AG04449 (cell line): ENCODE measurements around the gene TSEN34.
"Not testable (repeated sequence)": the region's sequence is repeated elsewhere in the genome, so short reads cannot be mapped to it uniquely, and the experiment has no call there.

Experiments
- CTCF ChIA-PET: fragments of 350-600 bp; formaldehyde crosslinking; extraction: SDS; loops from one replicate; lab custom pipeline; 2021; ENCODE audit warnings: antibody characterized with exemption; lab: Yijun Ruan, JAX
- POLR2A ChIA-PET: fragments of 400-600, 350-600 bp; formaldehyde crosslinking; extraction: SDS; loops from one replicate; lab custom pipeline; 2020; ENCODE audit warnings: antibody characterized with exemption, inconsistent platforms; lab: Yijun Ruan, JAX
- DNase-seq: peaks from one replicate; pipeline ENCODE4 v3.0.0-alpha.2; 2010; ENCODE audit warnings: low read depth, low spot score
- H3K4me3 ChIP-seq: 2 replicates; pipeline ENCODE4 v1.5.1; 2011; ENCODE audit warnings: low read depth, mild to moderate bottlenecking, control low read depth, low read length
- TF ChIP-seq, protein P1 (sequence below): IDR thresholded peaks from one replicate; pipeline ENCODE4 v1.5.1; 2011; ENCODE audit warnings: mild to moderate bottlenecking, moderate library complexity, low read length, control low read depth, inconsistent platforms; ENCODE audit not compliant: insufficient read depth; ENCODE audit errors: missing control alignments

The TSEN34 gene

DNA sequence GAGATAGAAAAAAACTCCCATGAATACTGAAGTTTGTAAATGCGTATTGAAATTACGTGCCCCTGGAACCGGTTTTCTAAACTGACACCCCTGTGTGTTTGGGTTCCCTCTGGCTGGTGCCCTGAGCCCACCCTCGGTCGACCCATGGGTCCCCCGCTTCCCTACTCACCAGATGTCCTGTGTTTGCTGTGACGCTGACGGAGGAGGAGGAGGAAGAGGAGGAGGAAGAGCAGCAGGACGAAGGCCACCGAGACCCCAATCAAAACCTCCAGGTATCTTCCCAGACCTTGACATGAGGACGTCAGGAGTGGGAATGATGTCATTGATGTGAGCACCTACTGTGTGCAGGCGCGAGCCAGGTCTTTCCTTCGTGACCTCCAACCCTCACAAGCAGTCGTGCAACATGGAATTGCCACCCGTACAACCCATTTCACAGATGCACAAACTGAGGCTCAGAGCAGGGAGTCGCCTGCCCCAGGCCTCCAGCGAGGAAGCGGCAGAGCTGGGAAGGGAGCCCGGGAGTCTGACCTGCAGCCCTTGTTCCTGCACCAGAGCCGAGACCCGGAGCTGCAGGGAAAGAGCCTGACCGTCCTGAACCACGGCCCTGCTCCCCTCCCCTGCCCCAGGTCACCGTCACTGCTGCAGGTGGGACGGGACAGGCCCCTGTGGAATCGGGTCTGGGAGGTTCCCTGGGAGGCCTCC lies 28.0 kb downstream of the TSEN34 start:
- TF ChIP-seq, protein P1, sequence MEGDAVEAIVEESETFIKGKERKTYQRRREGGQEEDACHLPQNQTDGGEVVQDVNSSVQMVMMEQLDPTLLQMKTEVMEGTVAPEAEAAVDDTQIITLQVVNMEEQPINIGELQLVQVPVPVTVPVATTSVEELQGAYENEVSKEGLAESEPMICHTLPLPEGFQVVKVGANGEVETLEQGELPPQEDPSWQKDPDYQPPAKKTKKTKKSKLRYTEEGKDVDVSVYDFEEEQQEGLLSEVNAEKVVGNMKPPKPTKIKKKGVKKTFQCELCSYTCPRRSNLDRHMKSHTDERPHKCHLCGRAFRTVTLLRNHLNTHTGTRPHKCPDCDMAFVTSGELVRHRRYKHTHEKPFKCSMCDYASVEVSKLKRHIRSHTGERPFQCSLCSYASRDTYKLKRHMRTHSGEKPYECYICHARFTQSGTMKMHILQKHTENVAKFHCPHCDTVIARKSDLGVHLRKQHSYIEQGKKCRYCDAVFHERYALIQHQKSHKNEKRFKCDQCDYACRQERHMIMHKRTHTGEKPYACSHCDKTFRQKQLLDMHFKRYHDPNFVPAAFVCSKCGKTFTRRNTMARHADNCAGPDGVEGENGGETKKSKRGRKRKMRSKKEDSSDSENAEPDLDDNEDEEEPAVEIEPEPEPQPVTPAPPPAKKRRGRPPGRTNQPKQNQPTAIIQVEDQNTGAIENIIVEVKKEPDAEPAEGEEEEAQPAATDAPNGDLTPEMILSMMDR = no peak
- H3K4me3 ChIP-seq = no peak overlapping the region
- CTCF ChIA-PET = no interaction called here
- DNase-seq = no peak
- POLR2A ChIA-PET = no interaction called here

DNA sequence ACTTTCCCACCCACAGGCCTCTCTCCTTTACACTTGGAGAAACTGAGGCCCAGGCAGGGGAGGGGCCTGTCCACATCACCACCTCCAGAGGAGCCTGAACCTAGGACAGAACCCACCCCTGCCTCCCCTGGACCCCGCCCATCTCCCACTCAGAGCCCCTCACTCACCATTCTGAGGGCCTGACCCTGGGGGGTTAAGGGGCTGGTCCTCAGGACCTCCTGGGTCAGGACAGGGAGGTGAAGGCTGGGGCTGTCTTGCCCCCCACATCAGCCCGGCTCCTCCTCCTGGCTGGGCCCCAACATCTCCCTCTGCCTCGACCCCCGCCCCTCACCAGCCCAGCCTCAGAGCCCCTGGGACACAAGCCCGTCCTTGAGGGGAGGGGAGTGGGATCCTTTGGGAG lies 28.6 kb downstream of the TSEN34 start:
- DNase-seq, POLR2A ChIA-PET, H3K4me3 ChIP-seq, CTCF ChIA-PET: not testable (repeated sequence)

DNA sequence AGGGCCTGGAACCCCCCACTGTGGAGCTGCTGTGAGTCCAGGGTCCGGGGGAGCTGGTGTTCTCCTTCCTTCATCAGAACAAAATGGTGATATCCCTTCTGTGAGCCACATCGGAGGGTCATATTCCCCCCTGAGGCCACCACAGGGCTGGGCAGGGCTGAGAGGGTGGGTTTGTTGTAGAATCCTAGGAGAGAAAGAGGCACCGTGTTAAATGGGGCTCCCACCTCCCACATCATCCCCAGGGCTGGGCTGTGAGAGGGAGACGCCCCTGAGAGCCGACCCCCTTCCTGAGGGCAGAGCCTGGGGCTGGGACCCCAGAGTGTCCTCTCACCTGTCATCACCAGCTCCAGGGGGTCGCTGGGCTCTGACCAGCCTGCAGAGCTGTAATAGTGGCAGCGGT lies 30.8 kb downstream of the TSEN34 start:
- DNase-seq, POLR2A ChIA-PET, CTCF ChIA-PET, H3K4me3 ChIP-seq: not testable (repeated sequence)

DNA sequence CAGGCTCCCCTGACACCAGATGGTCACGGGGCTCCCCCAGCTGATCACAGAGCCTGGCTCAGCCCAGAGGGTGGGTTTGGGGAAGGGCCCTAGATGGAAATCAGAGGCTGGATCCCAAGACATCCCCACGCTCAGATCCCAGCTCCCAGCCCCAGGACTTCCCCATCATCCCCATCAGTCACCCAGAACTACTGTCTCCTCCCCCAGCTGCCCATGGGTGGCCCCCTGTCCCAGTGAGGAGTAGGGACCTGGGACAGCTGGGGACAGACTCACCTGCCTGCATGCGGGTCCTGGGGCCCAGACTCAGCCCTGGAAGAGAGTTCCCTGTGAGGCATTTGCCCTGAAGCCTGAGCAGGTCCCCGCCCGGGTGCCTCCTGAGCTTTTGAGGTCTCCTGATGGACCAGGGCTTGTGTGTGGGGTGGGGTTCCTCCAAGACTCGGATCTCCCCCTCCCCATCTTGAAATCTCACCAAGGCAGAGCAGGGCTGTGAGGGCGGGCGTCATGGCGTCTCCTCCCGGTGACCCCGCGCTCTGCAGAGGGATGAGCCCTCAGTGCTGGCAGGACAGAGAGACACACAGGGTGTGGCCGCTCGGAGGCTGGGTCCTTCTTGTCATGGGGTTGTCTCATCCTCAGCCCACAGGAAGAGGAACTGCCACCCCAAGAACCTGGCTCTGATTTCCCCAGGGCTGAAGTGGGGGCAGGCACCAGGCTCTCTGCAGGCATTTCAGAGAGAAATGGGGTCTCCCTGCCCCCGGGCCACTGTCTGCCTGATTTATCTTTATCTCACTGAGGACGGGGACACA lies 31.6 kb downstream of the TSEN34 start, which contains the start of gene LILRB3:
Gene LILRB3, minus strand, starts transcription at position 534 of the 803 bp plus-strand sequence. Its CDS starts 31 bp downstream, at position 503.
- POLR2A ChIA-PET, H3K4me3 ChIP-seq, DNase-seq: not testable (repeated sequence)
- CTCF ChIA-PET = interaction anchor here (1.3 to 1.5 kb wide), 2 partner anchors 11 to 54 kb away, joined by 3 read pairs; no protein-coding TSS in a partner anchor

DNA sequence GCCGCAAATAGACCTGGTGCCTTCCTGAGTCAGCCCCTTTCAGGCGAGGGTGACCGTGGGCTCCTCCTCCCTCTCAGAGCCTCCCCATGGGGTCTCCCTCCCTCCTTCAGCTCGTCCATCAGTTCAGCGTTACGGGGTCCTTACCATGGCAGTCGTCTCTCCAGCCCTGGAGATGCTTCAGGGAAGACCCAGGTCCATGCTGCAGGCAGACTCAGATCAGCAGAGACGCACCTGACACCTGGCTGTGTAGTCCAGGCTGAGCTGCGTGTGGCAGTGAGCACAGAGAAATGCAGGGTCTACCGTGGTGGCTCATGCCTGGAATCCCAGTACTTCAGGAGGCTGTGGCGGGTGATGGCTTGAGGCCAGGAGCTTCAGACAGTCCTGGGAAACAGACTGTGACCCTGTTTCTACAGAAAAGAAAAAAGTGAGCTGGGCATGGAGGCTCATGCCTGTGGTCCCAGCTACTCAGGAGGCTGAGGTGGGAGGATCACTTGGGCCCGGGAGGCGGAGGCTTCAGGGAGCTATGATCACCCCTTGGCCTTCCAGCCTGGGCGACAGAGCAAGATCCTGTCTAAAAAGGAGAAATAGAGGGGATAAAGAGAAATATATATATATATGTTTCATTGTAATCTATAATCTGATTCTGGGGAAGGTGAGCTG lies 32.3 kb downstream of the TSEN34 start:
- POLR2A ChIA-PET, H3K4me3 ChIP-seq: not testable (repeated sequence)
- CTCF ChIA-PET = interaction anchor here (1.3 to 1.5 kb wide), 2 partner anchors 11 to 55 kb away, joined by 3 read pairs; no protein-coding TSS in a partner anchor

DNA sequence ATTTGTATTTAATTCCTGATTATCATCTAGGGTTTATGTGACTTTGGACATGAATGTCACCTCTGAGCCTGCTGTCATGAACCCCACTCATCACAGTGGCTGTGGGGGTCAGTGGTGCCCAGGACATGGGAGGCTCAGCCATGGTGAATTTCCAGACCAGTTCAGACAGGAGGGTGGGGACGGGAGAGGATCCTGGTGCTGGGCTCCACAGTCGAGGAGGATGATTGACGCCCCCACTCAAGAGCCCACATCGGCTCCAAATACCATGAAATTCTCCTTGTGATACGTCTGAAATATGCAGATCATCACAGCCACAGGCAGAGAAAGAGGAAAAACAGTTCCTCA lies 32.8 kb downstream of the TSEN34 start:
- POLR2A ChIA-PET, H3K4me3 ChIP-seq, DNase-seq: not testable (repeated sequence)
- CTCF ChIA-PET = interaction anchor here (1.3 to 1.5 kb wide), 2 partner anchors 10 to 55 kb away, joined by 3 read pairs; no protein-coding TSS in a partner anchor

More for the DNA sequence above, 32.3 kb downstream of the TSEN34 start:
- DNase-seq = not testable (repeated sequence)

DNA sequence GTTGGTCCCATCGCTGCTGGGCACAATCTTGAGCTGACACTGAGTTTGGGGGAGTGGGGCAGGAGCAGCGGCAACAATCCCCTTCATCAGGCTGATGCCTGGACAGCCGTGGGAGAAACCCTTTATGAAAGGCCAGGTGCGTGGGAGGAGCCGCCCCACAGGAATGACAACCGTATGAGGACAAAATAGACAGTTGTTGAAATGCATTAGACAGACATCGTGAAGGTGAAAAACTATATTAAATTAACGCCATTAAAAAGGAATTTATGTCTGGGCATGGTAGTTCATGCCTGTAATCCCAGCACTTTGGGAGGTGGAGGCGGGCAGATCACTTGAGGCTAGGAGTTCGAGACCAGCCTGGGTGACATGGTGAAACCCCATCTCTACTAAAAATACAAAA lies 33.5 kb downstream of the TSEN34 start:
- POLR2A ChIA-PET, DNase-seq, H3K4me3 ChIP-seq, CTCF ChIA-PET: not testable (repeated sequence)

DNA sequence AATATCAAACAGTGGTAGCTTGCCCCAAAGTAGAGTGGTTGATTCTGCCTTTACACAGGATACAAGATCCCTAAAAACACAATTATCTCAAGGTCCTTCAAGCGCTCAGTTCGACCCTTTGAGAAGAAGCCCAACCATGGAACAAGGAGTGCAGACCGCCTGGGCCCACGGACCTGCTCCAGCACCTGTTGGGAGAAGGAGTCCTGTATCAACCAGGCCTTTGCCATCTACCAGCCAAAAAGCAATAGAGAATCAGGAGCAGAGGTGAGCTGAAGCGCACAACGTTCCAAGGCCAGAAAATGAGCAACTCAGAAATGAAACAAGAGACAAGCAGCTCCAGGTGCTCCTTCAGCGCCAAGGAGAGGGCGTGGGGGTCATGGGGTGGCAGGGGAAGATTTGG lies 38.0 kb downstream of the TSEN34 start:
- H3K4me3 ChIP-seq = no peak overlapping the region
- ChIA-PET CTCF (interaction anchor here (0.7 to 1.3 kb wide), 5 partner anchors 8 to 65 kb away, joined by 3 to 5 read pairs (median 3); no protein-coding TSS in a partner anchor), POLR2A (no interaction called here)
- no peak for DNase-seq
- TF ChIP-seq, protein P1 = no peak

DNA sequence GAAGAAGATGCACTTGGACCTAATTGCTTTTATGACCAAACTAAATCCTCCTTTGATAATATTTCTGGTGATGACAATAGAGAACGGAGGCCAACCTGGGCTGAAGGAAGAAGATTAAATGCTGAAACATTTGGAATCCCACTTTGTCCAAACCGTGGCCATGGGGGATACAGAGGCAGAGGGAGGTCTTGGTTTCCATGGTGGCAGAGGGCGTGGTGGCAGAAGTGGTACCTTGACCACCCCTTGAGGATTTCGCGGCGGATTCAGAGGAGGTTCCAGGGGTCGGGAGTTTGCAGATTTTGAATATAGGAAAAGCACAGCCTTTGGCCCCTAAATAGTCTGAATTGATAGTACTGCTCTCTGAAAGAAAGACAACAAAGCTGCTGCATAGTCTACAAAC lies 38.9 kb downstream of the TSEN34 start:
- TF ChIP-seq, protein P1 = no peak
- ChIA-PET CTCF (no interaction called here), POLR2A (no interaction called here)
- no peak for DNase-seq
- H3K4me3 ChIP-seq = no peak overlapping the region
